GM18873 (cell line): ENCODE results near the gene TMEM184A.

ENCODE experiments used
- ATAC-seq: cut with Tn5 transposase; IDR thresholded peaks from one replicate; pipeline ENCODE4 v1.9.1; 2021; ENCODE audit warnings: mild to moderate bottlenecking, moderate library complexity, moderate number of reproducible peaks; ENCODE audit not compliant: unreplicated experiment, low FRiP score

TMEM184A gene

GRCh38 chr7:1555813-1556543, at the start of gene TMEM184A:
Gene TMEM184A, minus strand, starts transcription at chr7:1556205. Its CDS starts 721 bp downstream, at chr7:1555484.
- ATAC-seq: no peak

DNA sequence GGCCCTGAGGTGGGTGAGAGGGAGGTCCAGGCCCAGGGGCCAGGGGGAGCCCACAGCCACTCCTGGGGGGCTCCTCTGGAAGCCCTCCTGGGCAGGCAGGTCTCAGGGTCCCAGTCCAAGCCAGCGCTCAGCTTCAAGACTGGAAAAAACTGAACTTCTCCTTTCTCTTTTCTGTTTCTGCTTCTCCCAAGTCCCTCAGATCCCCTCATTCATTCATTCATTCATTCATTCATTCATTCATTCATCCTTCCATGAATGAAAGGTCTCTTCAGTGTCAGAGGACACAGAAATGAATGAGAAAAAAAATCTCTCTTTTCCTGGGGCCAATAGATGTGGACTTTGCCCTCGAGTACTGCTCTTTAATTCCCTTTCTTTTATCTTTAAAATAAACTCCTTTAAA, 48.4 kb upstream of the TMEM184A start:
- ATAC-seq: no peak

- ATAC-seq: no peak
Measured at GRCh38 chr7:1603346-1604225, 47.6 kb upstream of the TMEM184A start.

GRCh38 chr7:1602386-1602785, 46.4 kb upstream of the TMEM184A start:
- ATAC-seq: no peak

GRCh38 chr7:1601956-1602355, 46.0 kb upstream of the TMEM184A start:
- no peak for ATAC-seq

DNA sequence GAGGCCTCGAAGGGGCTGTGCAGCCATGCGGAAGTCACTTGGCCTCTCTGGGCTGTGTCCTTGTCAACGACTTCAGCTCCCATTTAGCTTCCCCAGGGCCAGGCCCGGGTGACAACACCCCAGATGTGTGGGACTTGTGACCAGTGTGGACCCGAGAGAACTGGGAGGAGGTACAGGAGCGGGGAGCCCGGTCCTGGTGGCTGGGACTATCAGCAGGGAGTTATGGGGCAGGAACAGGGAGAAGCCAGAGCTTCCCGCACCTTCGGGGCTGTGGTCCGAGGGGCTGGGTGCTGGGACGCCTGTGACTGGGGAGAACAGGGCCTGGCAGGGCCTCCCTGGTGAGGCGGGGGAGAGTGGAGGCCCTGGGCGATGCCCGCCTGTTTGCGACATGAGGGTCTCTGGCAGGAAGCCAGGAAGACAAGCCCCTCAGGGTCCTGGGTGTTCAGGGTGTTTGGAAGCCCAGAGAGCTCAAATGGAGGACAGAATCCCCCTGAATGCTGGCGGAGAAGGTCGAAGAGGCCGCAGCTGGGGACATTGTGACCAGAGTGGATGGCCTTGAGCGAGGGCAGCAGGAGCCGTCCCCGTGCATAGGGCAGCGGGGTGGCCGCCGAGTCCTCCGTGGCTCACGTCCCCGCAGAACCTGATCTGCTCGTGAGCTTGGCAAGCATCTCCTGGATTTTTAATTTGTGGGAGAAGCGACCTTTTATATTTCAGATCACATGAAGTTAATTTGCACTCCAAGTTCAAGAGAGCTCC, 43.8 kb upstream of the TMEM184A start:
- ATAC-seq: no peak

GRCh38 chr7:1598961-1599639, 43.1 kb upstream of the TMEM184A start:
- no peak for ATAC-seq

GRCh38 chr7:1598286-1598685, 42.3 kb upstream of the TMEM184A start:
- ATAC-seq: no peak

DNA sequence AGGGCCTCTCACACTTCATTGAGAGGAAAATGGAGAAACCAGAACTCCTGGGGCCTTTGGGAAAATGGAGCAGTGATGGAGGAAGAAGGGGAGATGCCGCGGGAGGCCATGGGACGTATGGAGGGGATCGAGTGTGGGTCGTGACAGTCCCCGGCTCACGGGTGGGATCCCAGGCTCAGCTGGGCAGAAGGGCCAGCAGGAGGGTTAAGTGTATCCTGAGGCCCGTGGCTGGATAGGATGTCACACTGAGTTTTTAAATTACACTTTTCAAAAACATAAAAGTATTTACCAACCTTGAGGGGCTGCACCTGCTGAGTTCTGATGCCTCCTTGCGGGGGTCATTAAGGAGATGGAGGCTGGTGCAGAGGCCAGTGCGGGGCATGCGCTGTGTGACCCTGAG, 41.8 kb upstream of the TMEM184A start:
- ATAC-seq: no peak

GRCh38 chr7:1597066-1597760, 41.2 kb upstream of the TMEM184A start:
- no peak for ATAC-seq

GRCh38 chr7:1596181-1597043, 40.4 kb upstream of the TMEM184A start:
- no peak for ATAC-seq

DNA sequence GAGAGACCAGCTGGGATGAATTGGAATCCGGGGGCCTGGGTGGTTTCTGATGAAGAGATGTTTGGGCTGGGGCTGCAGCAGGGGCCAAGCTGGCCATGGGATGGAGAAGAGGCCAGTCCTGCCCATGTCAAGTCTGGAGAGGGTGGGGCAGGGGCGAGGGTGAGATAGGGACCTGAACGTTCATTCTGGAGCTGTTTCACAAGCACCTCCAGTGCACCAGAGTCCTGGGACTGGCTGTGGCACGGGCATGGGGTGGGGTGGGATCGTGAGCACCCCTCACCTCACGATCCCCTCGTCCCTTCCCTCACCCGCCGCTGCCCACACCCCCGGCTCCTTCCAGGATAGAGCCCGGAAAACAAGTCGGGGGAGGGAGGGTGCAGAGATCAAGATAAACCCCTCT, 39.6 kb upstream of the TMEM184A start:
- no peak for ATAC-seq

DNA sequence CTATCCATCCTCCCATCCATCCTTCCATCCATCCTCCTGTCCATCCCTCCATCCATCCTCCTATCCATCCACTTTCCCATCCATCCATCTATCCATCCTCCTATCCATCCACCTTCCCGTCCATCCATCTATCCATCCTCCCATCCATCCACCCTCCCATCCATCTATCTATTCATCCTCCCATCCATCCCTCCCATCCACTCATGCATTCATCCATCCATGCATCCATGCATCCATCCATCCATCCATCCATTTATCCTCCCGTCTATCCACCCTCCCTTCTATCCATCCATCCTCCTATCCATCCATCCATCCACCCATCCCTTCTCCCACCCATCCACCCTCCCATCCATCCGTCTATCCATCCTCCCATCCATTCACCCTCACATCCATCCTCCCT, 39.0 kb upstream of the TMEM184A start:
- ATAC-seq: no peak

GRCh38 chr7:1593904-1594421, 38.0 kb upstream of the TMEM184A start:
- no peak for ATAC-seq

DNA sequence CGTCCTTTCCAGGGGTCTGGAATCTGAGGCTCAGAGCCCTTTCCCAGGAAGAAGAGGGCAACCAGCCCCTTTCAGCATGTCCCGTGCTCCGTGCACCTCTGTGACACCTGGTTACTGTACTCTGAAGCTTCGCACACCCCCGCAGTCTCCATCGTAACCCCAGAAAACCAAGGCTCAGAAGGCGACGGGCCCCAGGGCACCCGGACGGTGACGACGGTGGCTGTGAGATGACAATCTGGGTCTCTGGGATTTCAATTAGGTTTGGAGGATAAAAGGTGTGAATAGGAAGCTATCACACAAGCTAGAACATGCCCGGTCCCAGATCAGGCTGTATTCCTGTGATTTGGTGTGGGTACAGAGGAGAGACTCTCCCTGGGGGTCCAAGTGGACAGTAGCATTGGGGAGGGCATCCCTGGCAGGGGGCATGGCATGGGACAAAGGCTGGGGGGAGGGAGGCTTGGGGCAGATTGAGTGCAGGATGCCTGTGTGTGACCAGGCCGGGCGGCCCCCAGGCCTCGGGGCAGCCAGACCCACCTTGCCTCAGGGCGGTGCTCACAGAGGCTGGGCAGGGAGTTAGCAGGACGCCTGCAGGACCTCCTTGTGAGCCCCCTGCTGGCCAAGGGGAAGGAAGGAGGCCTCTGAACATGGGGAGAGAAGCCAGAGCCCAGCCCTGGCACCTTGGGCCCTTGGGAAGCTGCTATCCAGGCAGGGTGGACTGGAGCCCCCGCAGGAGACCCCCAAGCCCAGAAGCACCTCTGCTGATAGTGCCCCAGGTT, 37.3 kb upstream of the TMEM184A start:
- ATAC-seq: no peak

- ATAC-seq: no peak
Measured at GRCh38 chr7:1592299-1592871, 36.4 kb upstream of the TMEM184A start.

DNA sequence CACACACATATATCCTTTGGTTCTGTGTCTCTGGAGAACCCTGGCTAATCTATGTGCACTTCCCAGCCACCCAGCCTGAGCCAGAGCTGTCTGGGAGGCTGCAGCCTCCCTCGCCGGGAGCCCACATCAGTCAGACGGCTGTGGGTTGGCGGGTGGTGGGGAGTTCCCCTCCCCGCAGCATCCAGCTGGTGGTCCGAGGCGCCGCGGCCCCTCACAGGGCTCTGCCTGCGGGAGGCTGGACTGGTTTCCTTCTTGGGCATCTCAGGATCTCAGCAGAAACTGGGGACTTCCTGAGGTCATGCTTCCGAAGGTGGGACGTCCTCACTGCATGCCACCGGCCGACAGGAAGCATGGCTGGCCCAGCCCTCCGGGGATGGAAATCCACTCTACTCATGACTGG, 35.9 kb upstream of the TMEM184A start:
- no peak for ATAC-seq

- ATAC-seq: no peak
Measured at GRCh38 chr7:1591396-1591795, 35.4 kb upstream of the TMEM184A start.
